ES-I3 (cell line): ENCODE data around the gene ZFC3H1.

Experiments used
- H3K36me3 ChIP-seq: 2 replicates; pipeline ENCODE4 v1.6.1; 2013; ENCODE audit warnings: mild to moderate bottlenecking, low read length, control low read depth, moderate library complexity; ENCODE audit not compliant: insufficient read depth
- H3K4me1 ChIP-seq: 2 replicates; pipeline ENCODE4 v1.6.1; 2013; ENCODE audit warnings: mild to moderate bottlenecking, control low read depth, low read length; ENCODE audit not compliant: insufficient read depth
- H3K9ac ChIP-seq: 2 replicates; pipeline ENCODE4 v1.6.1; 2013; ENCODE audit warnings: low read depth, mild to moderate bottlenecking, low read length, moderate library complexity
- H3K9me3 ChIP-seq: 2 replicates; pipeline ENCODE4 v1.6.1; 2013; ENCODE audit warnings: mild to moderate bottlenecking, low read length, moderate library complexity; ENCODE audit not compliant: control insufficient read depth, insufficient read depth

Gene ZFC3H1

DNA sequence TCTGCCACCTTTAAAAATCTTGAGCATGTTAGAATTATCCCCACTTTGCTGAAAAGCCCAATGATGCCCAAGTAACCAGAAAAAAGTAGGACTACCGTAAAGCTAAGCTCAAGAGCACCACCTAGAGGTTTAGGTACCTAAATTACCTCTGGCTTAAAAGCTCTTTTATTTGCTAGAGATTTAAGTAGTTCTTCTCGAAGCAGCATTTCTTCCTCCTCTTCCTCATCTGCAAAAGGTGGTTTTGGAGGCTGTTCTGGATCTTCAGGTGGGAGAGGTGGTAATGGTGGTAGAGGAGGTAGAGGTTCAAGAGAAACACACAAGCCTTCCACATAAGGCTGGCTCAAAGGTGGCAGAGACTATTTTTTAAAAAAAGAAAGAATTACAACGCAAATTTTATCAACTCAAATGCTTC lies 26.9 kb downstream of the ZFC3H1 start:
- H3K36me3 ChIP-seq: peaks cover 25% of the 10 kb centered on the region

DNA sequence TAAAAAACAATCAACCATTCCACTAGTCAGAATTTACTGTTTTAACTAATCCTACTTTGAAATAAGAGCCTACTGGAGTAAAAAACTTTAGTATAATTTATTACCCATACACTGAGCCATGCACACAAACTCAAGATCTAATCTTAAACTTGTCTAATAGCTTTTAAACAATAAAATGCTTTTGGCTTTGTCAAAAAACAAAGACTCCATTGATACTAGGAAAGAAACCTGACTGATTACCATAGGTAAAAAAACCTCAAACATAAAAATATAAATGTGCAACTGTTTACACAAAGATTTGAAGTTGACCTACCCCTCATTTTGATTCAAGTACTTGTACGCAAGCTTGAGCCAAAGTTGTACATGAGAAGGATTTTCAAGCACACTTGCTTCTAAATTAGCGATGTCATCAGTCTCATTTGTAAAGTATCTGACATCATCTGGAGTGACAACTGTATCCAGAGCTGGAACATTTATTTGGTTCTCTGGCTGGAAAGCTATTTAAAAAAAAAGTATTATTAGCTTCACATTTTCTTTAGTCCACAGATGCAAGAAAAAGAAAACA lies 36.1 kb downstream of the ZFC3H1 start:
- Histone ChIP-seq H3K36me3 (peaks cover 36% of the 10 kb centered on the region), H3K4me1 (no peaks in the 10 kb centered on the region), H3K9me3 (no peaks in the 10 kb centered on the region), H3K9ac (no peak overlapping the region)

More for the DNA sequence above, 26.9 kb downstream of the ZFC3H1 start:
- Histone ChIP-seq H3K4me1 (no peaks in the 10 kb centered on the region), H3K9ac (no peak overlapping the region), H3K9me3 (no peaks in the 10 kb centered on the region)

DNA sequence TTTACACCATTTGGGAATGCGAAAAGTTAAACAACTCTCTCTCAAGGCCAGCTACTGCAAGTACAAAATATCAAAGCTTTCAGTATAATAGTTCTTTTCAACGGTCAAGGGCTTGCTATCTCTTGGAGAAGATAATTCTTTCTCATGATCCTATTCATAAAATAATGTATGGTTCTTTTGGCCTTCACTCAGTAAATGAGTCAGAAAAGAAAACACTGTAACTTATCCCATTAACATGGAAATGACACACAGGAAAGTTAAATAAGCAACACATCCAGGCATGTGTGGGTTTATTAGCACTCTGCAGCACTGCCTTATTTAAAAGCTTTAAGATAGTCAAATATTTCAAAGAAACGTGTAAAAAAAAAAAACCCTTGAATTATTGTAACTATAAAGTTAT lies 36.9 kb downstream of the ZFC3H1 start:
- H3K9ac ChIP-seq: no peak overlapping the region
- no peaks in the 10 kb centered on the region for H3K4me1 ChIP-seq
- peaks cover 31% of the 10 kb centered on the region for H3K36me3 ChIP-seq
- no peaks in the 10 kb centered on the region for H3K9me3 ChIP-seq

DNA sequence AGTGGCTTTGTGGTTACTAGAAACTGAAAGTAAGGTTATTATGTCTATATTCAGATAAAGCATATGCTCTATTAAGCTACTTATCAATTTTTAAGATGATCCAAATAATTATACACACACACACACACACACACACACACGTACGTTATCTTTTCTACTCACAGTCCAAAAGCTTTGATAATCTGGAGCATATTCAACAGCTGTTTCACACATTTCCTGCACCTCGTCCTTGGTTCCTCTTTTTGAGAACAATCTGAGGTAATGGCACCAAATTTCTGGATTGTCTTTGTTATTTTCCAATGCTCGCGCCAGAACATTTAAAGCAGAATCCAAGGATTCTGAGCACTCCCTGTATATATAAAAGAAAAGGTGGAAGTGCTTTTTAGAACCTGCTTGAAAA lies 37.5 kb downstream of the ZFC3H1 start:
- Histone ChIP-seq H3K9me3 (no peaks in the 10 kb centered on the region), H3K4me1 (no peaks in the 10 kb centered on the region), H3K9ac (no peak overlapping the region), H3K36me3 (peaks cover 30% of the 10 kb centered on the region)

DNA sequence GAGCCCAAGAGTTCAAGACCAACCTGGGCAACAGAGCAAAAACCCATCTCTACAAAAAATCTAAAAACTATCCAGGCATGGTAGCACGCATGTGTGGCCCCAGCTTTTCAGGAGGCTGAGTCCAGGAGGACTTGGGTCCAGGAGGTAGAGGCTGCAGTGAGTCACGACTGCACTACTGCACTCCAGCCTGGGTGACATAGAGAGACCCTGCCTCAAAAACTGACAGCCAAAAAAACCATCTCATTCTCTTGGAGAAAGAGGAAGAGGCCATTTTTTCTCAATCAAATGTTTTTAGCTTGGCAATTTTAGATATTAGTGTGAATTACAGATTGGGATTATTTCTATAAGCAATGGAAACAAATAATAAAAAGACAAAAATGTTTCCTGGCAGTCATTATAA lies 38.2 kb downstream of the ZFC3H1 start:
- no peak overlapping the region for H3K9ac ChIP-seq
- no peaks in the 10 kb centered on the region for H3K9me3 ChIP-seq
- peaks cover 26% of the 10 kb centered on the region for H3K36me3 ChIP-seq
- H3K4me1 ChIP-seq: peaks cover 3% of the 10 kb centered on the region; the same call in 1 of the 2 replicates

- Histone ChIP-seq H3K36me3 (peaks cover 14% of the 10 kb centered on the region), H3K4me1 (peaks cover 10% of the 10 kb centered on the region; the same call in 1 of the 2 replicates), H3K9ac (no peak overlapping the region), H3K9me3 (no peaks in the 10 kb centered on the region)
Measured at GRCh38 chr12:71621938-71622337, 41.7 kb downstream of the ZFC3H1 start.

DNA sequence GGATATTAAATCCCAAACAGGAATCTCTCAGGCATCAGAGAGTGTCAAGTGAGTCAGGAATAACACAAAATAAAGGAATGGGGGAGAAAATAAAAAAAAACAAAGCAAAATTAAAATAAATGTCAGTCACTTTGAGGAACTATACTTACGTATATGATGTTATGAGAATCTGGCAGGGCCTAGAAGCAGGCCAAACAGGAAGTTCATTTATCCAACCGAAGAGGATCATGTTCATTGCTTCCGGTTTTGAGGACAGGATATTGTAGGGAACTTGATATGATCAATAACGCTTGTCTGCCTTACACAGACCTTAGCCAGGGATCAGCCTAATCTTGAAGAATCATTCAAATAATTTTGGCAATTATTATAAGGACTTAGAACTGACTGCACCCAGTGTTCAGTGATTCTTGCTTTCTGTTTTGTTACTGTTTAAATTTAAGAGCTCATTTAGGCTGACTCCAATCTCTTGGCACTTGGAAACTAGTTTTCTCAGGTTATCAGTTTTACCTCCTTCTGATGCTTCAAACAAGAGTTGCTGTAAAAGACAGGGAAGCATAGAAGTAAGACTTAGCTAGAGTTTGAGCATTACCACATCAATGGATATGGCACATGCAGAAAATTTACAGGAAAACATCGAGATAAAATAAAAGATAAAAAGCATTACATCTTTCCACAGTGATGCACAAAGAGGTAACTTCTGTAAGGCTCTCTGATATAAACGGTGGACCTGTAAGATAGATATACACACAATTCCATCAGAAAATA lies 53.4 kb downstream of the ZFC3H1 start:
- no peaks in the 10 kb centered on the region for H3K9me3 ChIP-seq
- H3K4me1 ChIP-seq: no peaks in the 10 kb centered on the region
- H3K9ac ChIP-seq: no peak overlapping the region
- peaks cover 19% of the 10 kb centered on the region for H3K36me3 ChIP-seq

- Histone ChIP-seq H3K9ac (no peak overlapping the region), H3K4me1 (no peaks in the 10 kb centered on the region), H3K36me3 (peaks cover 13% of the 10 kb centered on the region), H3K9me3 (no peaks in the 10 kb centered on the region)
Measured at GRCh38 chr12:71607494-71608330, 55.9 kb downstream of the ZFC3H1 start.

GRCh38 chr12:71605039-71605438 lies 58.6 kb downstream of the ZFC3H1 start:
- H3K9ac ChIP-seq: no peak overlapping the region
- H3K36me3 ChIP-seq: peaks cover 5% of the 10 kb centered on the region
- H3K4me1 ChIP-seq: peaks cover 3% of the 10 kb centered on the region; the same call in 1 of the 2 replicates
- no peaks in the 10 kb centered on the region for H3K9me3 ChIP-seq

DNA sequence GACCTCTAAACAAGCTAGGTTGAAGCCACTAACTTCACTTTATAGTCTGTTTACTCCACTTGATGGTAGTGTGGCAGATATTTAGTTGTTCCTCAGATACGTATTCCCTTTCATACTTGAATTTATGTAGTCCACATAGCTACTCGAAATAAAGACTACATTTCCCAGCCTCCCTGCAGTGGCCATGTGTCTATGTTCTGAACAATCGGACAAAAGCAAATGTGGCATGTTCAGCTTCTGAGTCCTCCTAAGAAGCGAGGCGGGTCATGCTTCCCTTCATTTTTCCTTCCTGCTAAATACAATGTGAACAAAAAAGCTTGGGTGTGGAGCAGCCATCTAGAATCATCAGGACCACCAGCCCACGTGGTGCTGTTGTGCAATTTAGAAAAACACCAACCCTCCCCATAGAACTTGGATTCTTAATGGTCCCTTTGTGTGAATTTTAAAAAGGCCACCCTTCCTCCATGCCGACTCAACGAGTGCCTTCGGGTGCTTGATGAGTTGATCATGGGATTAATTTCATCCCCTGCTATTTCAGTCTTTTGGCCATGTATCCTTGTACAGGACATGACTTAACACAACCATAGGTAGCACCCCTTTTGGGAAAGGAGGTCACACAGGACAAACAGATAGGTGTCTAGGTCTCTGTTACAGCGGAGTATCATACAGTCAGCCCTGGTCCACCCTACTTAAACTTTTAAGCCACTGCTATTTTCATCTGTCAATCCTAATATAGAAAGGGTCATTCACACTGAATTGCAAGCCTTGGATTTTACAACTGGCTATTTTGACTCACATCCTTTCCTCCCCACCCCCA lies 60.7 kb downstream of the ZFC3H1 start:
- Histone ChIP-seq H3K36me3 (peaks cover 2% of the 10 kb centered on the region; the same call in 1 of the 2 replicates), H3K9ac (no peak overlapping the region), H3K9me3 (no peaks in the 10 kb centered on the region), H3K4me1 (peaks cover 3% of the 10 kb centered on the region; the same call in 1 of the 2 replicates)

GRCh38 chr12:71601546-71601945 lies 62.1 kb downstream of the ZFC3H1 start:
- no peaks in the 10 kb centered on the region for H3K9me3 ChIP-seq
- peaks cover 3% of the 10 kb centered on the region; the same call in 1 of the 2 replicates for H3K4me1 ChIP-seq
- H3K36me3 ChIP-seq: no peaks in the 10 kb centered on the region; the same call in 1 of the 2 replicates
- H3K9ac ChIP-seq: no peak overlapping the region

- Histone ChIP-seq H3K4me1 (peaks cover 3% of the 10 kb centered on the region; the same call in 1 of the 2 replicates), H3K36me3 (no peaks in the 10 kb centered on the region), H3K9ac (no peak overlapping the region), H3K9me3 (no peaks in the 10 kb centered on the region)
Measured at GRCh38 chr12:71599210-71599609, 64.4 kb downstream of the ZFC3H1 start.

DNA sequence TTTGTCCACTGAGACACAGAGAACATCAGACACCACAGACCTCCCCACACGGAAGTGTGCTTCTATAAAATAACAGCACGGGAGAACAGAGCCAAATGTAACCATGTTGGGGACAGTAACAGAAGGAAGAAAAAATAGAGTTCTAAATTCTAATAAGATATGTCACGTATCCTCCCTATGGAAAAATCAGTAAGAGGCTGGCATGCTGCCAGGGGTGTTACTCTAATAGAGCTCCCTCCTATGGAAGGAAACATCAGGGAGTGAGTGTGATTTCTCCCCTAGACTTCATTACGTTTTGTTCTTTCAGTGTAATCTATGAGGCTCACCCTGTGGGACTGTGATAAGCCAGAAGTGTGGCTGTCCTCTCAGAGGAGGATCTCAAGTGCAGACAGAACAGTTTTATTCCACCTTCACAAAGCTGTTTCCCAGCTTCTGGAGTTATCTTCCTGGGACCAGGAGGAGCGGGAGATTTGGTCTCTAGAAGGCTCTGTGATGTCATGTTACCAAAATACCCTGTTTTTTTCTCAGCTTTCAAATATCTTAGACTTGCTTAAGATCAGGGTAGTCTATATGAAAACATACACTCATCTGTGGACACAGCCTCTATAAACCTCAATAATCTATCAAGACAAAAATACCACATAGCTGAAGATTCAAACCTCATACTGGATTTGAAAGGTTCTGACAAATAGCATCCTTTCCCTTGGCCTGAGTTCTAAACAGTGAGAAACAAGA lies 69.3 kb downstream of the ZFC3H1 start:
- no peaks in the 10 kb centered on the region for H3K9me3 ChIP-seq
- H3K9ac ChIP-seq: no peak overlapping the region
- peaks cover 9% of the 10 kb centered on the region; the same call in 1 of the 2 replicates for H3K4me1 ChIP-seq
- no peaks in the 10 kb centered on the region for H3K36me3 ChIP-seq
